GM23338 (cell line): Measurements from ENCODE around the gene COL6A1. TPM values are rescaled to one million over a fixed set of nuclear protein-coding genes. Genes with fewer than 3 reads are reported as not detected.
A peak's percentile ranks its signal among the peaks of the same experiment; 100 is the strongest.

ENCODE experiments used
- ATAC-seq: fragments of 200-7000 bp; cut with Tn5 transposase; 3 replicates; pipeline ENCODE4 v1.9.1; 2020
- DNase-seq: peaks from one replicate; pipeline ENCODE4 v3.0.0-alpha.2; 2015; ENCODE audit warnings: low spot score
- H2AFZ ChIP-seq: fragments of 200-600 bp; sonication (generic); 2 replicates; pipeline ENCODE4 v1.8.0; 2016; ENCODE audit warnings: antibody characterized with exemption, mild to moderate bottlenecking, moderate library complexity
- H3F3A ChIP-seq: fragments of 200-600 bp; sonication (generic); replicated peaks from 2 replicates; pipeline ENCODE4 v1.8.0; 2017; ENCODE audit warnings: antibody characterized with exemption, mixed run types, low read depth
- H3K27ac ChIP-seq: fragments of 200-600 bp; sonication (generic); 2 replicates; pipeline ENCODE4 v1.6.1; 2016; ENCODE audit warnings: low read depth
- H3K27me3 ChIP-seq: fragments of 200-600 bp; sonication (generic); 2 replicates; pipeline ENCODE4 v1.8.0; 2016; ENCODE audit warnings: mild to moderate bottlenecking, mixed run types, moderate library complexity; ENCODE audit not compliant: insufficient read depth
- H3K36me3 ChIP-seq: fragments of 200-600 bp; sonication (generic); 2 replicates; pipeline ENCODE4 v1.8.0; 2016; ENCODE audit warnings: mild to moderate bottlenecking; ENCODE audit not compliant: insufficient read depth
- H3K4me1 ChIP-seq: fragments of 200-600 bp; sonication (generic); 2 replicates; pipeline ENCODE4 v1.8.0; 2016; ENCODE audit warnings: mild to moderate bottlenecking, moderate library complexity; ENCODE audit not compliant: insufficient read depth
- H3K4me2 ChIP-seq: fragments of 200-600 bp; sonication (generic); 2 replicates; pipeline ENCODE4 v1.7.1; 2017; ENCODE audit warnings: mixed run types
- H3K4me3 ChIP-seq: fragments of 200-600 bp; sonication (generic); 2 replicates; pipeline ENCODE4 v1.6.1; 2016; ENCODE audit warnings: mixed run types
- H3K79me2 ChIP-seq: fragments of 200-600 bp; sonication (generic); replicated peaks from 2 replicates; pipeline ENCODE4 v1.8.0; 2017; ENCODE audit warnings: mild to moderate bottlenecking; ENCODE audit not compliant: insufficient read depth
- H3K9me2 ChIP-seq: fragments of 200-600 bp; sonication (generic); 2 replicates; pipeline ENCODE4 v1.8.0; 2017; ENCODE audit not compliant: insufficient read depth
- H4K20me1 ChIP-seq: fragments of 200-600 bp; sonication (generic); replicated peaks from 2 replicates; pipeline ENCODE4 v1.8.0; 2017; ENCODE audit warnings: mild to moderate bottlenecking; ENCODE audit not compliant: insufficient read depth
- H3K27ac Mint-ChIP-seq: 2 replicates; pipeline ENCODE4 v1.8.0; 2020; ENCODE audit warnings: inconsistent platforms, mild to moderate bottlenecking, moderate library complexity, mixed read lengths
- H3K27me3 Mint-ChIP-seq: 3 replicates; pipeline ENCODE4 v1.8.0; 2022; ENCODE audit warnings: low read depth, mild to moderate bottlenecking, moderate library complexity, mixed read lengths, inconsistent platforms; ENCODE audit not compliant: insufficient read depth, poor library complexity
- H3K36me3 Mint-ChIP-seq: 3 replicates; pipeline ENCODE4 v1.8.0; 2021; ENCODE audit warnings: low read depth, mild to moderate bottlenecking, inconsistent platforms, moderate library complexity, mixed read lengths
- H3K4me1 Mint-ChIP-seq: 3 replicates; pipeline ENCODE4 v1.8.0; 2020; ENCODE audit warnings: mild to moderate bottlenecking, inconsistent platforms, mixed read lengths
- H3K4me3 Mint-ChIP-seq: 3 replicates; pipeline ENCODE4 v1.8.0; 2021; ENCODE audit warnings: moderate library complexity, mild to moderate bottlenecking, inconsistent platforms, mixed read lengths
- H3K9me3 Mint-ChIP-seq: 3 replicates; pipeline ENCODE4 v1.8.0; 2020; ENCODE audit warnings: moderate library complexity, mild to moderate bottlenecking, inconsistent platforms, mixed read lengths
- CREB1 ChIP-seq: fragments of 250-450 bp; sonication (Bioruptor Pico); IDR thresholded peaks from 2 replicates; pipeline ENCODE4 v1.5.0; 2020; ENCODE audit warnings: low read depth, mild to moderate bottlenecking, moderate library complexity
- CTCF ChIP-seq, 2 experiments: fragments of 200-600 bp in 1 of 2; sonication (generic) in 1 of 2; conservative IDR thresholded peaks; 2 replicates each; pipeline versions ENCODE4 v1.5.1 to v1.6.1; 2016 to 2017; ENCODE audit warnings: antibody characterized with exemption in 2 of 2, low read depth in 2 of 2, mild to moderate bottlenecking in 2 of 2, moderate library complexity in 1 of 2
- ETS1 ChIP-seq: IDR thresholded peaks from 2 replicates; pipeline ENCODE4 v1.6.1; 2016; ENCODE audit warnings: antibody characterized with exemption
- EZH2 ChIP-seq: fragments of 200-600 bp; sonication (generic); IDR thresholded peaks from one replicate; pipeline ENCODE4 v1.8.0; 2017; ENCODE audit warnings: antibody characterized with exemption, mild to moderate bottlenecking, low read depth; ENCODE audit not compliant: unreplicated experiment
- EZH2phosphoT487 ChIP-seq: fragments of 200-600 bp; sonication (generic); IDR thresholded peaks from one replicate; pipeline ENCODE4 v1.8.1; 2018; ENCODE audit warnings: antibody characterized with exemption; ENCODE audit not compliant: unreplicated experiment
- JUNB ChIP-seq: IDR thresholded peaks from one replicate; pipeline ENCODE4 v1.6.1; 2016; ENCODE audit warnings: antibody characterized with exemption; ENCODE audit not compliant: unreplicated experiment
- NANOG ChIP-seq: IDR thresholded peaks from 2 replicates; pipeline ENCODE4 v1.6.1; 2016; ENCODE audit warnings: antibody characterized with exemption, borderline replicate concordance
- POLR2AphosphoS5 ChIP-seq: IDR thresholded peaks from 2 replicates; pipeline ENCODE4 v1.6.1; 2016; ENCODE audit warnings: antibody characterized with exemption, low read depth
- REST ChIP-seq: IDR thresholded peaks from one replicate; pipeline ENCODE4 v1.6.1; 2018; ENCODE audit warnings: antibody characterized with exemption; ENCODE audit not compliant: unreplicated experiment
- STAT1 ChIP-seq: IDR thresholded peaks from one replicate; pipeline ENCODE4 v1.6.1; 2016; ENCODE audit warnings: antibody characterized with exemption; ENCODE audit not compliant: unreplicated experiment
- ZNF114 ChIP-seq: fragments of 250-450 bp; sonication (Bioruptor Pico); IDR thresholded peaks from 2 replicates; pipeline ENCODE4 v1.5.0; 2020; ENCODE audit warnings: mild to moderate bottlenecking, moderate library complexity
- ZNF331 ChIP-seq: fragments of 250-450 bp; sonication (Bioruptor Pico); IDR thresholded peaks from 2 replicates; pipeline ENCODE4 v1.5.0; 2020; ENCODE audit warnings: low read depth, mild to moderate bottlenecking, moderate library complexity
- ZNF462 ChIP-seq: fragments of 250-450 bp; sonication (Bioruptor Pico); IDR thresholded peaks from 2 replicates; pipeline ENCODE4 v1.5.0; 2020; ENCODE audit warnings: mild to moderate bottlenecking, moderate library complexity
- polyA plus RNA-seq: library from polyadenylated mRNA; unstranded; fragments of >200 nt; fragmentation: Nextera tagmentation; extraction: Ambion mirVana; gene quantifications from 2 replicates; pipeline ENCODE4 v1.2.1, GENCODE V29; 2016
- total RNA-seq: library from RNA; depleted of rRNA; stranded (reverse); fragments of >200 nt; shearing (Covaris generic); gene quantifications from 2 replicates; pipeline ENCODE4 v1.2.3, GENCODE V29; 2014

COL6A1 gene
- total and polyA plus RNA-seq, 2 experiments from 2014 or later = 76.0 to 180 TPM

- peak; percentile 71 for DNase-seq
- H3K4me2 ChIP-seq = peak overlapping the region; percentile 68
- H3K27me3 Mint-ChIP-seq = peaks cover 17% of the 10 kb centered on the region
Observed at GRCh38 chr21:45977396-45977795, 4.2 kb upstream of the COL6A1 start.

More at GRCh38 chr21:45977396-45977795, 4.2 kb upstream of the COL6A1 start:
- Histone ChIP-seq H3K4me3 (peak overlapping the region; percentile 46), H4K20me1 (no peaks in the 10 kb centered on the region), H3K79me2 (0 out of 2 replicates have a peak, but pooled peaks cover 2% of the 10 kb centered on the region), H3K4me1 (peaks cover 29% of the 10 kb centered on the region), H3K27ac (no peak overlapping the region), H3K9me2 (no peaks in the 10 kb centered on the region), H3K36me3 (no peaks in the 10 kb centered on the region; the same call in 1 of the 2 replicates), H3K27me3 (peaks cover 15% of the 10 kb centered on the region), H2AFZ (no peak overlapping the region), H3F3A (peaks cover 20% of the 10 kb centered on the region)
- Mint-ChIP-seq H3K4me1 (peaks cover 16% of the 10 kb centered on the region), H3K4me3 (no peak overlapping the region), H3K27ac (no peak overlapping the region), H3K9me3 (no peaks in the 10 kb centered on the region), H3K36me3 (no peaks in the 10 kb centered on the region)
- ATAC-seq = no peak
- TF ChIP-seq POLR2AphosphoS5 = no peak
- no peak for TF ChIP-seq STAT1
- no peak for TF ChIP-seq EZH2phosphoT487
- no peak for TF ChIP-seq CREB1 (CRISPR knock-in tag)
- no peak for TF ChIP-seq JUNB
- TF ChIP-seq ZNF114 (CRISPR knock-in tag) = no peak
- TF ChIP-seq CTCF (conservative IDR thresholded peaks at IDR 0.05; ENCODE audit: low read depth in 2 of 2) = no peak
- no peak for TF ChIP-seq ZNF331 (CRISPR knock-in tag)
- no peak for TF ChIP-seq REST
- no peak for TF ChIP-seq NANOG
- TF ChIP-seq ETS1 = no peak
- TF ChIP-seq ZNF462 (CRISPR knock-in tag) = no peak
- TF ChIP-seq EZH2 = no peak
